ENCODE measurements around the gene ULK4.

DNA sequence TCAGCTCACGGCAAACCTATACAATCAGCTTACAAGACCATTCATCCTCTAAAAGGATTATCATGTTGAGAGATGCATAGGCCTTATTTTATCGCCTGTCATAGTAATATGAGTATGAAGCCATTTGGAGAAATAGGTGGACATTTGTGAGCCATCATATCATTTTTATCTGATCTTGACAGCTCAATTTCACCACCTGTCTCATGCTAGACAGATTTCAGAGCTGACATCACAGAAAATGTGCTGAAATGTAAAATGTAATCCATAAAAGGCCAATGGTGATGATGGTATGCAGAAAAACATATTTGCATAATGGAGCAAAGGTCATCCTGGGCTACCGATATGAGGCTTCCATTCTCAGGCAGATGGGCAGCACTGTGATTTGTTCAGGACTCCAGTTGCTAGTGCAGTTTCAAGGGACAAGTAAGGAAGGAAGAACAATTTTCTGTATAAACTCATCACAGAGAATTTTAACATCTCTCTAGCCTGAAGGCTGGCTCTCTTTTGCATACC is 221.5 kb downstream of the ULK4 start:
- TF ChIP-seq EZH2 (IDR thresholded peaks at IDR 0.05; ENCODE audit: borderline replicate concordance, low read depth, low read length) (no peak), HDAC6 (IDR thresholded peaks at IDR 0.05; ENCODE audit: low read depth, low read length) (no peak), POLR2AphosphoS5 (IDR thresholded peaks at IDR 0.05; ENCODE audit: control insufficient read depth, insufficient read depth, low read depth, low read length) (no peak), HNRNPL (IDR thresholded peaks at IDR 0.05; ENCODE audit: low read depth, low read length) (no peak)

Measured in K562 (cell line).